Prostate gland (tissue), 2 donors: ENCODE results near the gene PIF1. TPM values are rescaled to one million over a fixed set of nuclear protein-coding genes. Genes with fewer than 3 reads are reported as not detected.
A peak's percentile ranks its signal among the peaks of the same experiment; 100 is the strongest.

Source experiments
- DNase-seq: peaks from one replicate; pipeline ENCODE4 v3.0.0-alpha.2; 2019; ENCODE audit warnings: low spot score
- H3K27ac ChIP-seq, 2 donors: fragments of 200-600 bp; sonication (generic); 2 replicates each; pipeline ENCODE4 v1.5.1; 2017 to 2019
- H3K27me3 ChIP-seq: fragments of 200-600 bp; sonication (generic); replicated peaks from 2 replicates; pipeline ENCODE4 v1.5.1; 2019; ENCODE audit not compliant: insufficient read depth
- H3K36me3 ChIP-seq, 2 donors: fragments of 200-600 bp; sonication (generic); 1 replicate in 1 of 2; 2 replicates in 1 of 2; pipeline versions ENCODE4 v1.5.1 to v1.8.1; 2017 to 2019
- H3K4me1 ChIP-seq: fragments of 200-600 bp; sonication (generic); replicated peaks from 2 replicates; pipeline ENCODE4 v1.5.1; 2019
- H3K4me3 ChIP-seq, 2 donors: fragments of 200-600 bp; sonication (generic); 2 replicates each; pipeline ENCODE4 v1.5.1; 2017 to 2019
- H3K9me3 ChIP-seq: fragments of 200-600 bp; sonication (generic); 2 replicates; pipeline ENCODE4 v1.5.1; 2017
- POLR2A ChIP-seq: fragments of 450-650 bp; IDR thresholded peaks from one replicate; pipeline ENCODE4 v1.6.1; 2016; ENCODE audit warnings: antibody characterized with exemption, mild to moderate bottlenecking
- POLR2AphosphoS5 ChIP-seq: sonication (generic); formaldehyde crosslinking; IDR thresholded peaks from one replicate; pipeline ENCODE4 v1.6.1; 2017; ENCODE audit warnings: antibody characterized with exemption
- WGBS: methylation state at CpG from one replicate; pipeline ENCODE4 v1.1.5; 2018; 5-methylcytosine and 5-hydroxymethylcytosine counted together
- intact Hi-C: fragments of 100-400 bp; cut with DNase I; formaldehyde crosslinking; loops from one replicate; pipeline ENCODE4 v1.14.2; 2022
- total RNA-seq, 2 donors: library from RNA; depleted of rRNA; stranded (reverse); fragments of >200 nt; gene quantifications; one replicate each; pipeline ENCODE4 v1.1.0, GENCODE V29; 2016
- TF ChIP-seq, protein P1 (sequence below), 4 experiments: fragments of 200-600 bp in 2 of 4; fragments of 450-650 bp in 2 of 4; sonication (generic) in 2 of 4; IDR thresholded peaks; 1 replicate in 3 of 4; 2 replicates in 1 of 4; pipeline ENCODE4 v1.5.1; 2016 to 2019; ENCODE audit warnings: antibody characterized with exemption in 4 of 4, mild to moderate bottlenecking in 2 of 4, moderate library complexity in 2 of 4

PIF1 gene
- total RNA-seq, 2 donors from 2014 or later: 0.82 to 9.8 TPM

DNA sequence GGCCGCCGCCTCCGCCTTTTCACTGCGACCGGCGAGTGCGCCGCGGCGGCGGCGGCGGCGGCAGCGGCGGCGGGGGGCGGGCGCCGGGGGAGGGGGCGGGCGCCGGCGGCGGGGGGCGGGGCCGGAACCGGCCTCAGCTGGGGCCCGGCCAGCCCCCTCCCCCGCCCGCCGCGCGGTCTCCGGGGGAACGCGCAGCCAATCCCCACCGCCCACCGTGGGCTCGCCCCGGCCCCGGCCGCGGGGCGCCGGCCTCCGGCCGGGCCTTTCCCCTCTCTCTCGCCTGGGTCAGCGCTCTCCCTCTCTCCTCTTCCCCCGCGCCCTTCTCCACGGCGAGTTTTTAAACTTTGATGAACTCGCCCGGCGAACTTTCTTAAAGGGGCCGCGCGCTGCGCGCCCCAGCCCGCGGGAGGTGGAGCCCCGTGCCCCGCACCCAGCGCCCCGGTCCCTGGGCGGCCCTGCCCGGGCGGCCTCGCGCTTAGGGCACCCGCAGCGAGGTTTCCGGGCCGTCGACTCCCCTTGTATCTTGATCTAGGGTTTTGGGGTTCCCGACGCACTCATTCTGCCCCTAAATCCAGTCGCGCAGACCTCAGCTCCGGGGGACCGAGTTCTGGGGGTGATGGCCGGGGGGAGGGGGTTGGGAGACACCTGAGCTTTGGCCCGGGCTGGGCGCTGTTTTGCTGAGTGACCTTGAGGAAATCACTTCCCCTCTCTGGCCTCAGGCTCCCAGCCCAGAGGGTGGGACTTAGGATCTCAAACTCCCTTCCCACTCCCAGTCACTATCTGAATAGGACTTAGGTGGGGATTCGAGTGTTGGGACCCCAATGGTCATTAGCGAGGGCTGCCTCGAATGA is 49.7 kb downstream of the PIF1 start, which contains the start of gene RBPMS2:
TSS of gene RBPMS2 (minus strand) at position 39 of the 851 bp plus-strand sequence. CDS start 270 bp downstream, outside the sequence.
- peak within 1 kb of the TSS; percentile 64 to 79 for H3K4me3 ChIP-seq
- intact Hi-C loops: loop anchor here (2.0 kb wide), 1 partner anchor 31 kb away; no protein-coding TSS in a partner anchor
- DNase-seq: no peak
- no peaks in the 10 kb centered on the region for H3K36me3 ChIP-seq
- WGBS: under 1% methylated on average over 72 of the region's 90 CpGs
- peak within 1 kb of the TSS; percentile 70 to 79 for H3K27ac ChIP-seq
- no peaks in the 10 kb centered on the region for H3K9me3 ChIP-seq
- no peak for TF ChIP-seq POLR2AphosphoS5
- TF ChIP-seq, protein P1, sequence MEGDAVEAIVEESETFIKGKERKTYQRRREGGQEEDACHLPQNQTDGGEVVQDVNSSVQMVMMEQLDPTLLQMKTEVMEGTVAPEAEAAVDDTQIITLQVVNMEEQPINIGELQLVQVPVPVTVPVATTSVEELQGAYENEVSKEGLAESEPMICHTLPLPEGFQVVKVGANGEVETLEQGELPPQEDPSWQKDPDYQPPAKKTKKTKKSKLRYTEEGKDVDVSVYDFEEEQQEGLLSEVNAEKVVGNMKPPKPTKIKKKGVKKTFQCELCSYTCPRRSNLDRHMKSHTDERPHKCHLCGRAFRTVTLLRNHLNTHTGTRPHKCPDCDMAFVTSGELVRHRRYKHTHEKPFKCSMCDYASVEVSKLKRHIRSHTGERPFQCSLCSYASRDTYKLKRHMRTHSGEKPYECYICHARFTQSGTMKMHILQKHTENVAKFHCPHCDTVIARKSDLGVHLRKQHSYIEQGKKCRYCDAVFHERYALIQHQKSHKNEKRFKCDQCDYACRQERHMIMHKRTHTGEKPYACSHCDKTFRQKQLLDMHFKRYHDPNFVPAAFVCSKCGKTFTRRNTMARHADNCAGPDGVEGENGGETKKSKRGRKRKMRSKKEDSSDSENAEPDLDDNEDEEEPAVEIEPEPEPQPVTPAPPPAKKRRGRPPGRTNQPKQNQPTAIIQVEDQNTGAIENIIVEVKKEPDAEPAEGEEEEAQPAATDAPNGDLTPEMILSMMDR (IDR thresholded peaks at IDR 0.05): no peak
- TF ChIP-seq POLR2A: no peak
- no peaks in the 10 kb centered on the region for H3K27me3 ChIP-seq
- no peaks in the 10 kb centered on the region for H3K4me1 ChIP-seq

DNA sequence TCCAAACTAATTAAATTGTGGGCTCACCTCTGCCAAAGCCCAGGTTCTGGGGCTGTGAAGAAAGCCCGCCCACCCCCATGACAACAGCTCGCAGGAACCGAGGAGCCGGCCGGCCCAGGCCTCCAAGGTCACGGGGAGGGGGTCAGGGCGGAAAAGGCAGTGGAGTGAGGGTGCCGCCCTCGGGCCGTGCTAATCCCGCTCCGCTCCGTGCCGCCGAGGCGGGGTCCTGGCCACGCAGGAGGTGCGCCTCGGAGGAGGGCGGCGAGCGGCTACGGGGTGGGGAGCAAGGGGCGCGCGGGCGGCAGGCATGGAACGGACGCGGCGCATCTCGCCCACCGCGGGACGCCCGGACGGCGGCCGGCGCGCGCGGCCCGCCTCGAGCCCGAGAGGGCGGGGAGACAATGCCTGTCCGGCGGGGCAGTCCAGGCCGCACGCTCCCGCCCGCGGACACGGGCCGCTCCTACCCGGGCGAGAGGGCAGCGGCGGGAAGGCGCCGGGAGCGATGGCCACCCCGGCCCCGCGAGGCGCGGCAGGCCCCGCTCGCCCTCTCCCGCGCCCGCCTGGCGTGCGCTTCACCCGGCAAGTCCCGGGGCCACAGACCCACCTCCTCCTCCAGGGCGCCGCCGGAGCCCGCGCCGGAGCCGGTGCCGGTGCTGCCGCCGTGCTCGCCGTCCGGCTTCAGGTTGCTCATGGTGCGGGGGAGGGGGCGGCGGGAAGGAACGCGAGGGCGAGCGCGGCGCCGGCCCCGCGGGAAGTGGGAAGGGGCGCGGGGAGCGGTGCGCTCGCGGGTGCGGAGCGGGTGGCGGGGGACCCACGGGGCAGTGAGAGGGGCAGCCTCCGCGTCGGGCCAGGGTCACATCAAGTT is 50.6 kb downstream of the PIF1 start:
- H3K4me1 ChIP-seq: no peaks in the 10 kb centered on the region
- DNase-seq: no peak

DNA sequence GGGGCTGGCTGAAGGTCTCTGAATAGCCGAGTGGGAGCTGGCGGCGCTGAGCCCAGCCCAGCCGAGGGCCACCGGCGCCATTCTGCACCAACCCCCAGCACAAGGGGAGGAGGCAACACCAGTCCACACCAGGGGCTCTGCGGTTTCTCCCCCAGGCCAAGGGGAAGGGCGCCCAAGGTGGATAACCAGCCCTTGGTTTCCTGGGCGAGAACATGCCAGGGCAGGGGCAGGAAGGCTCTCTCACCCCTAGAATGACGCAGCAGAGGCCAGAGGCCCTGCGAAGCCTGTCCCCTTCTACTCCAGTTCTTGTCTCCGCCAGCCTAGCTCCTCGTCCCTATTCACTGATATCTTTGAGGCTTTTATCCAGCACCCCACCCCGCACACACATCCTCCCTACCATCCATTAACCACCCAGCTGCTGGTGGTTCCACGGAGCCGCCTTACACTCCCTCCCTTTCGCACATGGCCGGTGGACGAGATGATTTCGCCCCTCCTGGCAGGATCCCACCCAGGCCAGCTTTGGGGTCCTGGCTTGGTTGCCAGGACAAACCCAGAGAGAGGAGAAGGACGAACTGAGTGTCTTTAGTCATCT is 51.3 kb downstream of the PIF1 start:
- H3K4me3 ChIP-seq: peak overlapping the region; percentile 64 to 79
- H3K9me3 ChIP-seq: no peaks in the 10 kb centered on the region
- TF ChIP-seq POLR2AphosphoS5 (no peak), POLR2A (no peak)
- TF ChIP-seq, protein P1 (IDR thresholded peaks at IDR 0.05): no peak
- no peak for DNase-seq
- intact Hi-C loops: no loop called here
- H3K36me3 ChIP-seq: no peaks in the 10 kb centered on the region
- no peaks in the 10 kb centered on the region for H3K27me3 ChIP-seq
- WGBS: 57% methylated on average over 21 of the region's 21 CpGs
- H3K4me1 ChIP-seq: no peaks in the 10 kb centered on the region
- H3K27ac ChIP-seq: peak overlapping the region; percentile 67 to 73

More for the DNA sequence above, 50.6 kb downstream of the PIF1 start:
- Histone ChIP-seq H3K27ac (peak overlapping the region; percentile 67 to 73), H3K27me3 (no peaks in the 10 kb centered on the region), H3K36me3 (no peaks in the 10 kb centered on the region), H3K9me3 (no peaks in the 10 kb centered on the region), H3K4me3 (peak overlapping the region; percentile 64 to 79)
- TF ChIP-seq POLR2A: no peak
- TF ChIP-seq, protein P1 (IDR thresholded peaks at IDR 0.05): no peak
- no peak for TF ChIP-seq POLR2AphosphoS5
- intact Hi-C loops: no loop called here
- WGBS: under 1% methylated on average over 44 of the region's 115 CpGs

DNA sequence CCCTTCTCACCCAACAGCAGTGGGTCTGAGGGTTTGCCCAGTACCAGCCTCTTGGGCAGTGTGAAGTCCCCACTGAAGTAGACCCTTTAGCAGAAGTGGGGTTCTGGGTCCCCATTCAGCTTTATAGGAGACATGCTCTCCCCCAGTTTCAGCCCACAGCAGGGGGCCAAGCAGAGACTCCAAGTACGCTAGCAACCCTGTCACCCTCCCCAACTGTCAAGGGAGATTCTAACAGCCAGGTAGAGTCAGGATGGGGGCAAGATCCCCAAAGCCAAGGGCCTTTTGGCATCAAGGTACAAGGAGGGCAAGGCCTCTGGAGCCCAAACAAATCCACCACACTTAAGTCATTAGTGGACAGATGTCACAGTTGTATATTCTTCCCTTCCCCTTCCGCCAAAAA is 51.8 kb downstream of the PIF1 start:
- H3K36me3 ChIP-seq: no peaks in the 10 kb centered on the region
- no peaks in the 10 kb centered on the region for H3K4me1 ChIP-seq
- 95% methylated on average over 2 of the region's 2 CpGs for WGBS
- TF ChIP-seq POLR2AphosphoS5 (no peak), POLR2A (no peak)
- TF ChIP-seq, protein P1 (IDR thresholded peaks at IDR 0.05): no peak
- no peaks in the 10 kb centered on the region for H3K9me3 ChIP-seq
- H3K27ac ChIP-seq: peak overlapping the region in 1 of 2 donors; percentile 73
- no peak overlapping the region for H3K4me3 ChIP-seq
- DNase-seq: no peak
- intact Hi-C loops: no loop called here
- no peaks in the 10 kb centered on the region for H3K27me3 ChIP-seq
